IPS-11a (cell line): ENCODE data around the gene PDGFRB.

Source experiments
- H3K4me3 ChIP-seq: one replicate; pipeline ENCODE4 v1.5.1; 2013; ENCODE audit warnings: low read depth, low read length, control low read depth

Gene PDGFRB

GRCh38 chr5:150119421-150120061, 36.1 kb downstream of the PDGFRB start:
- H3K4me3 ChIP-seq: no peak overlapping the region

GRCh38 chr5:150118561-150119229, 37.0 kb downstream of the PDGFRB start:
- H3K4me3 ChIP-seq: no peak overlapping the region

- H3K4me3 ChIP-seq: no peak overlapping the region
Measured at GRCh38 chr5:150117945-150118560, 37.6 kb downstream of the PDGFRB start.

- H3K4me3 ChIP-seq: no peak overlapping the region
Measured at GRCh38 chr5:150116667-150117400, 38.8 kb downstream of the PDGFRB start.

GRCh38 chr5:150114773-150115408, 40.8 kb downstream of the PDGFRB start:
- no peak overlapping the region for H3K4me3 ChIP-seq

- no peak overlapping the region for H3K4me3 ChIP-seq
Measured at GRCh38 chr5:150114102-150114641, 41.5 kb downstream of the PDGFRB start.

GRCh38 chr5:150113047-150113744, 42.4 kb downstream of the PDGFRB start:
- H3K4me3 ChIP-seq: no peak overlapping the region

- no peak overlapping the region for H3K4me3 ChIP-seq
Measured at GRCh38 chr5:150112201-150113046, 43.2 kb downstream of the PDGFRB start.

- no peak overlapping the region for H3K4me3 ChIP-seq
Measured at GRCh38 chr5:150111122-150111521, 44.5 kb downstream of the PDGFRB start.

GRCh38 chr5:150109921-150110320, 45.7 kb downstream of the PDGFRB start:
- H3K4me3 ChIP-seq: no peak overlapping the region

GRCh38 chr5:150108711-150109514, 46.7 kb downstream of the PDGFRB start:
- no peak overlapping the region for H3K4me3 ChIP-seq

GRCh38 chr5:150107909-150108447, 47.7 kb downstream of the PDGFRB start:
- no peak overlapping the region for H3K4me3 ChIP-seq

GRCh38 chr5:150106674-150107426, 48.8 kb downstream of the PDGFRB start:
- H3K4me3 ChIP-seq: no peak overlapping the region

GRCh38 chr5:150105928-150106615, 49.6 kb downstream of the PDGFRB start:
- H3K4me3 ChIP-seq: no peak overlapping the region

- no peak overlapping the region for H3K4me3 ChIP-seq
Measured at GRCh38 chr5:150104550-150104870, 51.1 kb downstream of the PDGFRB start.

- H3K4me3 ChIP-seq: no peak overlapping the region
Measured at GRCh38 chr5:150103678-150104549, 51.7 kb downstream of the PDGFRB start.
